Spleen (tissue), 11 donors: ENCODE data around the gene RALGAPA1. TPM values are rescaled to one million over a fixed set of nuclear protein-coding genes. Genes with fewer than 3 reads are reported as not detected.
"Not testable (repeated sequence)": the region's sequence is repeated elsewhere in the genome, so short reads cannot be mapped to it uniquely, and the experiment has no call there.

ENCODE experiments used
- DNase-seq: peaks from one replicate; pipeline ENCODE4 v3.0.0-alpha.2; 2020
- H3K27ac ChIP-seq, 8 donors: fragments of 200-600 bp; sonication (generic) in 7 of 8; 1 replicate in 4 of 8; 2 replicates in 4 of 8; pipeline versions ENCODE4 v1.5.0 to v1.8.0; 2016 to 2021; ENCODE audit warnings: inconsistent platforms in 4 of 8, mild to moderate bottlenecking in 4 of 8, moderate library complexity in 1 of 8
- H3K27me3 ChIP-seq, 7 donors: fragments of 200-600 bp; sonication (generic) in 6 of 7; replicated peaks in 1 of 7; 1 replicate in 4 of 7; 2 replicates in 3 of 7; pipeline versions ENCODE4 v1.5.0 to v1.8.0; 2016 to 2021; ENCODE audit warnings: inconsistent platforms in 3 of 7, mild to moderate bottlenecking in 1 of 7
- H3K36me3 ChIP-seq, 6 donors: fragments of 200-600 bp; sonication (generic) in 5 of 6; 1 replicate in 4 of 6; 2 replicates in 2 of 6; pipeline versions ENCODE4 v1.5.0 to v1.8.0; 2016 to 2021; ENCODE audit warnings: inconsistent platforms in 2 of 6
- H3K4me1 ChIP-seq, 6 donors: fragments of 200-600 bp; sonication (generic) in 5 of 6; 1 replicate in 3 of 6; 2 replicates in 3 of 6; pipeline versions ENCODE4 v1.5.0 to v1.8.0; 2016 to 2021; ENCODE audit warnings: inconsistent platforms in 3 of 6
- H3K4me3 ChIP-seq, 8 donors: fragments of 200-600 bp; sonication (generic) in 7 of 8; 1 replicate in 4 of 8; 2 replicates in 4 of 8; pipeline versions ENCODE4 v1.5.0 to v1.8.0; 2016 to 2021; ENCODE audit warnings: inconsistent platforms in 4 of 8, mild to moderate bottlenecking in 4 of 8, moderate library complexity in 2 of 8
- H3K9me3 ChIP-seq, 8 donors: fragments of 200-600 bp; sonication (generic) in 7 of 8; 1 replicate in 4 of 8; 2 replicates in 4 of 8; pipeline versions ENCODE4 v1.5.0 to v1.8.0; 2016 to 2021; ENCODE audit warnings: inconsistent platforms in 4 of 8
- CTCF ChIP-seq, 11 experiments: fragments of 200-600 bp in 7 of 11; fragments of 450-650 bp in 4 of 11; sonication (generic) in 4 of 11; IDR thresholded peaks in 8 of 11; conservative IDR thresholded peaks in 3 of 11; 1 replicate in 7 of 11; 2 replicates in 4 of 11; pipeline versions ENCODE4 v1.4.0 to v1.8.0; 2016 to 2021; ENCODE audit warnings: antibody characterized with exemption in 11 of 11, inconsistent platforms in 4 of 11, mild to moderate bottlenecking in 1 of 11
- POLR2A ChIP-seq, 3 donors: fragments of 450-650 bp; IDR thresholded peaks; one replicate each; pipeline ENCODE4 v1.5.1; 2017; ENCODE audit warnings: antibody characterized with exemption in 3 of 3, mild to moderate bottlenecking in 1 of 3
- POLR2AphosphoS5 ChIP-seq, 3 donors: sonication (generic); formaldehyde crosslinking; IDR thresholded peaks; one replicate each; pipeline ENCODE4 v1.5.1; 2017; ENCODE audit warnings: antibody characterized with exemption in 3 of 3
- WGBS, 5 donors: extraction: QIAGEN DNeasy Blood & Tissue Kit in 3 of 5; methylation state at CpG; one replicate each; pipeline versions ENCODE4 v1.1.5 to v1.1.7; 2013 to 2018; 5-methylcytosine and 5-hydroxymethylcytosine counted together
- intact Hi-C: fragments of 100-400 bp; cut with DNase I; formaldehyde crosslinking; loops from one replicate; pipeline ENCODE4 v1.15.0; 2023; ENCODE audit warnings: low total_unique reads
- polyA plus RNA-seq, 3 donors: library from polyadenylated mRNA; stranded (reverse); fragments of 200-250 nt; gene quantifications; one replicate each; pipeline ENCODE4 v1.2.1, GENCODE V29; 2013
- total RNA-seq, 7 donors: library from RNA; depleted of rRNA in 3 of 7; stranded (reverse); fragments of >200 nt in 3 of 7; fragmentation: NEBNext Ultra II Directional in 4 of 7; extraction: Animal tissue kit (Norgen Biotek cat#: 25700) in 4 of 7; gene quantifications; one replicate each; pipeline versions ENCODE4 v1.1.0 to v1.2.1, GENCODE V29; 2016 to 2021
- donor health status: healthy with polysubstance abuse.
- donor health status: DM: no; HTN: no; CAD: no; lungs with moderate emphysema.
- donor health status: DM: no; HTN: no; CAD: no.
- donor health status: Bipolar disorder and iron deficiency.
- donor health status: healthy.
- donor health status: DM: no; HTN: no; CAD: no.
- donor health status: DM: yes; HTN: yes; CAD: no.

Gene RALGAPA1
- total and polyA plus RNA-seq, 10 donors = 9.7 to 76.0 (median 52.2) TPM

GRCh38 chr14:35776823-35777222 lies 32.3 kb downstream of the RALGAPA1 start:
- no peaks in the 10 kb centered on the region for H3K4me1 ChIP-seq
- peaks cover 0 to 22% (median 0%) of the 10 kb centered on the region in 6 donors for H3K36me3 ChIP-seq
- no peak for DNase-seq
- peaks cover 0 to 26% (median 23%) of the 10 kb centered on the region in 8 donors for H3K9me3 ChIP-seq
- H3K4me3 ChIP-seq = no peak overlapping the region
- intact Hi-C loops = no loop called here
- no peak overlapping the region for H3K27ac ChIP-seq
- TF ChIP-seq POLR2AphosphoS5 (IDR thresholded peaks at IDR 0.05) (no peak), CTCF (IDR thresholded peaks at IDR 0.05 in 8 of 11, conservative IDR thresholded peaks at IDR 0.05 in 3 of 11) (no peak), POLR2A (IDR thresholded peaks at IDR 0.05) (no peak)
- 92 to 97% (median 96%) methylated on average over 4 of the region's 4 CpGs for WGBS, 5 donors
- no peaks in the 10 kb centered on the region for H3K27me3 ChIP-seq

GRCh38 chr14:35776085-35776484 lies 33.0 kb downstream of the RALGAPA1 start:
- H3K27me3 ChIP-seq, H3K27ac ChIP-seq, H3K4me3 ChIP-seq, DNase-seq, H3K4me1 ChIP-seq, intact Hi-C loops: not testable (repeated sequence)
- H3K9me3 ChIP-seq = peaks cover 0 to 18% (median 16%) of the 10 kb centered on the region in 8 donors
- 92 to 98% (median 97%) methylated on average over 5 of the region's 5 CpGs for WGBS, 5 donors
- H3K36me3 ChIP-seq = peaks cover 0 to 27% (median 0%) of the 10 kb centered on the region in 6 donors

- Histone ChIP-seq H3K27me3 (no peaks in the 10 kb centered on the region), H3K9me3 (no peaks in the 10 kb centered on the region), H3K4me3 (no peak overlapping the region), H3K4me1 (no peaks in the 10 kb centered on the region), H3K36me3 (peaks cover 0 to 49% (median 11%) of the 10 kb centered on the region in 6 donors), H3K27ac (no peak overlapping the region)
- TF ChIP-seq CTCF (IDR thresholded peaks at IDR 0.05 in 8 of 11, conservative IDR thresholded peaks at IDR 0.05 in 3 of 11) (no peak), POLR2AphosphoS5 (IDR thresholded peaks at IDR 0.05) (no peak), POLR2A (IDR thresholded peaks at IDR 0.05) (no peak)
- no peak for DNase-seq
- 78 to 89% (median 82%) methylated on average over 2 of the region's 2 CpGs for WGBS, 5 donors
- intact Hi-C loops = no loop called here
Measured at GRCh38 chr14:35766700-35767082, 42.4 kb downstream of the RALGAPA1 start.

GRCh38 chr14:35766036-35766699 lies 42.9 kb downstream of the RALGAPA1 start:
- H3K27ac ChIP-seq = no peak overlapping the region
- TF ChIP-seq POLR2A (IDR thresholded peaks at IDR 0.05) = no peak
- TF ChIP-seq CTCF (IDR thresholded peaks at IDR 0.05 in 8 of 11, conservative IDR thresholded peaks at IDR 0.05 in 3 of 11) = no peak
- H3K9me3 ChIP-seq = no peaks in the 10 kb centered on the region
- H3K4me3 ChIP-seq = no peak overlapping the region
- no peaks in the 10 kb centered on the region for H3K4me1 ChIP-seq
- 87 to 98% (median 92%) methylated on average over 5 of the region's 5 CpGs for WGBS, 5 donors
- intact Hi-C loops = no loop called here
- DNase-seq = no peak
- peaks cover 0 to 48% (median 11%) of the 10 kb centered on the region in 6 donors for H3K36me3 ChIP-seq
- no peaks in the 10 kb centered on the region for H3K27me3 ChIP-seq
